Hindlimb muscle (tissue), 1 donor: Measurements from ENCODE around the gene ARHGAP44. TPM values are rescaled to one million over a fixed set of nuclear protein-coding genes. Genes with fewer than 3 reads are reported as not detected.

ENCODE experiments used
- DNase-seq: peaks from one replicate; pipeline ENCODE4 v3.0.0-alpha.2; 2013
- polyA plus RNA-seq: library from polyadenylated mRNA; unstranded; fragments of 120-200 nt; gene quantifications from one replicate; pipeline ENCODE4 v1.2.1, GENCODE V29; 2013; ENCODE audit not compliant: insufficient read length

ARHGAP44 gene
- polyA plus RNA-seq, 1 donor = 4.5 TPM

DNA sequence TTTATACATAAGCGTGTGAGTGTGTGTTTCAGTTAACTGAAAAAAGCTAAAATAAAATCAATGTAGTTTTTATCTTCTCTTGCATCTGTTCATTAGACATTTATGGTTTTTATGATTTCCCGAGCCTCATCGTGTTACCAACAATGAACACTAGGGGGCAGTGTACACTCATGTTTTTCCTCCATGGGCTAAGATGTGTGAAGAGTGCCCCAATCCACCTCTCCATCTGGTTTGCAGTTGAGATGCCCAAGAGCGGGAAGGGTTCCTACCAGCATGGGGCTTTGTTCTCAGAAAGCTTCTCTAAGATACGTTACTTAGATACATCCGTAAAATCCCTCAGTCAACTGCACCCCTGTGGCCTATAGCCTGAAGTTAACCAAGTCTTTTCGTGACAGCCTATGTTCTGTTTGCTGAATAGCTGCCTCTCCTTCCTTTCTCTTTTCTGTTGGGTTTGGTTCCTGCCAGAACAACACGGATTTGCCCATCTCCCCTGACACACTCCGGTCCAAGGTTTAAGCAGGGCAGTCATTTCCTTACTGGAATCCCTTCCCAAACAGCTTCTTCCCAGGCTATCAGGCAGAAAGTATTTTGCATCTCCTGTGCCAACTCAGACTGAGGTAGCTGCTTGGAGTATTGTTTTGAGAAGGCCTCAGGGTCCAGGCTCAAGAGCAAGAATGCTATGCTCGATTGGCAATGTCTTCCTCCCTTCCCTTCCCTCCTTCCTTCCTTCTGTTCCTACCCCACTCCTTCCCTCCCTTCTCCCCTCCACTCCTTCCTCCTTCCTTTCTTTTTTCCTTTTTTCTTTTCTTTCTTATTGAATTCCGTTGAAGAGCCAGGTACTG, 241.4 kb downstream of the ARHGAP44 start:
- peak; percentile 69 for DNase-seq

DNA sequence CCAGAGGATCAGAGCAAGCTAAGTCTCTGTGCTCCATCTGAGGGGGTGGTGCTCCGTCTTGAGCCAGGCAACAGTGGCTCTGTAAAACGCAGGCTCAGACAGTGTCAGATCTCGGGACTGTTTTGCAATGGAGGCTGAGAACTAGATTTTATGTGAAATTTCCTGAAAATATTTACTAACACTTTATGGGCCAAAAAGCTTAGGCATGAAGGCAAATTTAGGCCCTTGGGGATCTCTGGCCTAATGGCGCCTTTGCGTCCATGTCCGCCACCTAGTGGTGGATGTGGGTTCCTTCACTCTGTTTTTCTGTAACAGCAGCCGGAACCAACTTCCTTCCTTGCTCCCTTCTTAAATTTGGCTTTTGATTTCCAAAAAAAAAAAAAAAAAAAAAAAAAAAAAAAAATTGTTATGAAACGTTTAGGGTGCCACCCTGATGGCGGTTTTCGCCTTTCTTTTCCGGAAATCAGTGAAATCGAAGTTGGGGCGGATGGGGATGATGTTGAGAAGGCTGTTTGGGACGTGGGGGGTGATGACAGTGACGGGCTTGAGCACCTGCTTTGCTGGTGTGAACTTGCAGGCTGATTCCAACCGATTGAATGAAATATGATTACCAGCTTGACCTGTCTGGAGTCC, 242.5 kb downstream of the ARHGAP44 start:
- peak; percentile 28 for DNase-seq

DNA sequence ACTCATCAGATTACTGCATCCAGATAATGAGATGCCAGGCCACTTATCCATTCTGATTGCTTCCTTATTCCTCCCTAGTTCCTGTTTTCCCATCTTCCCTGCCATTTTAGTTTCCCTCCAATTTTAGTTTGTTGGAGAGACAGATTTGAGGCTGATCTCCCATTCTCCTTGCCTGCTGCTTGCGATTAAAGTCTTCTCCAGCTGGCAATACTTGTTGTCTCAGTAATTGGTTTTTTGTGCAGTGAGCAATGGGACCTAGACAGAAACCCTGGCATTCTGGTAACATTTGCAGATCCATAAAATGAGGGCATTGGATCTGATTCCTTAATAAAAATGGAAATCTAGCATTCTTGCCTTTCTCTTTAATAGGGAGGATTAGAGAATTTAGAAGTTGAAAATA, 246.1 kb downstream of the ARHGAP44 start:
- no peak for DNase-seq

DNA sequence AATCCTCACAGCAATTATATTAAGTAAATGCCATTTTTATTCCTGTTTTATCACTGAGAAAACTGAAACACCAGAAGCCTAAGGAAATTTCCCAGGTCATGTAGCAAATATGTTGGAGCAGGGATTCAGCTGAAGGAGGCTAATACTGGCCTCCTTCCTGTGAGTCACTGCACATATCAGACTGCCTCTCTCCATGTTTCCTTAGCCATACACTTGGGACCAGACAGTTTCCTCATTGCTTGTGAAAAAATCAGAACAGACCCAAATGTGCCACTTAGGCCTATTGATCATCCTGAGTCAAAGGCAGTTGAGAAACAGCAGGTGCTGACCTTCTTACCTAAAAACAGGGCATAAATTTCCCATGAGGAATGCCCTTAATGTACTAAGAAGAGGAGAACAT, 247.5 kb downstream of the ARHGAP44 start:
- no peak for DNase-seq

DNA sequence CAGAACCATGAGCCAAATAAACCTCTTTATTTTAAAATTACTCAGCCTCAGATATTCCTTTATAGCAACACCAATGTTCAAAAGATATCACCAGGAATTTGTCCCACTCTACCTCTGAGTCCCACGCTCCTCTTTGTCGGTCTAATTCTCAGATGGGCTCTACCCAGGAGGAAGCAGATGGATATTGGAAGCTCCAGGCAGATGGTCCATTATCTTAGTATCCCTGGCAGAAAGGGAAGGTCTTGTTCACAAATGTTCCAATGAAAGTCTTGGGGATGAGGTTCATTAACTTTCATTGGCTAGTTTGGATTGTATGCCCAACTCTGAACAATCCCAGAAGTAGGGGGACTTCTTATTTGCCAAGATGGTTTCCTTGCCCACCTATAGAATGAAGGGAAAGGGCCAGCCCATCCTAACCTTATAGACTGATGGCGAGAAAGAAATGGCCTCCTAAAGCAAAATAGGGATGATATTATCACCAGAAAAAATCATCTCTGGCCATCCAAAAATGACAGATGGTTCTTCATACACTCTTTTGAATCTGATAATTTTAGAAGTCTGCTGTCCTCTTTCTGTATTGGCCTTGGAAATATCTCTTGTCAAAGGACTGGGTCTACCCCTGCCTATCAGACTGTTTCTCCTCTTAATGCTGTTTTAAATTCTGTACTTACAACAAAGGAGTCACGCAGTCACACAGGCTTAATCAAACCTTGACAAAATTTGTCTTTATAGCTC, 249.8 kb downstream of the ARHGAP44 start:
- no peak for DNase-seq

Other genes with a start within 250 kb of the ARHGAP44 start
- 0.48 TPM for gene MYOCD, start 123.6 kb upstream of the ARHGAP44 start, polyA plus RNA-seq
- gene ELAC2, start 228.5 kb downstream of the ARHGAP44 start, polyA plus RNA-seq = 45.8 TPM